Parathyroid adenoma (tissue), 2 donors: ENCODE measurements around the gene AP5S1.

Experiments
- H2AFZ ChIP-seq: fragments of 300-600 bp; sonication (generic); one replicate; pipeline ENCODE4 v1.7.0; 2017; ENCODE audit warnings: antibody characterized with exemption, mild to moderate bottlenecking
- H3K27ac ChIP-seq: fragments of 300-600 bp; sonication (generic); one replicate; pipeline ENCODE4 v1.7.0; 2017
- H3K27me3 ChIP-seq: fragments of 300-600 bp; sonication (generic); one replicate; pipeline ENCODE4 v1.7.0; 2017; ENCODE audit warnings: low read length; ENCODE audit not compliant: control insufficient read depth, insufficient read depth
- H3K36me3 ChIP-seq: fragments of 300-600 bp; sonication (generic); one replicate; pipeline ENCODE4 v1.7.0; 2017; ENCODE audit warnings: low read length; ENCODE audit not compliant: control insufficient read depth, insufficient read depth
- H3K4me1 ChIP-seq: fragments of 300-600 bp; sonication (generic); one replicate; pipeline ENCODE4 v1.7.0; 2017; ENCODE audit warnings: control low read depth
- H3K4me2 ChIP-seq: fragments of 300-600 bp; sonication (generic); one replicate; pipeline ENCODE4 v1.7.0; 2017; ENCODE audit warnings: low read length
- H3K4me3 ChIP-seq: fragments of 300-600 bp; sonication (generic); one replicate; pipeline ENCODE4 v1.7.0; 2017; ENCODE audit warnings: low read depth, low read length
- H3K79me2 ChIP-seq: fragments of 300-600 bp; sonication (generic); one replicate; pipeline ENCODE4 v1.7.0; 2017; ENCODE audit warnings: control low read depth
- H3K9ac ChIP-seq: fragments of 300-600 bp; sonication (generic); one replicate; pipeline ENCODE4 v1.7.0; 2017; ENCODE audit warnings: mild to moderate bottlenecking
- H3K9me3 ChIP-seq: fragments of 300-600 bp; sonication (generic); one replicate; pipeline ENCODE4 v1.7.0; 2017; ENCODE audit warnings: low read length; ENCODE audit not compliant: control insufficient read depth
- CTCF ChIP-seq: fragments of 300-600 bp; sonication (generic); IDR thresholded peaks from one replicate; pipeline ENCODE4 v1.7.0; 2017; ENCODE audit warnings: antibody characterized with exemption, mild to moderate bottlenecking
- donor health status: primary hyperparathyroidism.

Gene AP5S1

GRCh38 chr20:3798908-3799248, 21.5 kb upstream of the AP5S1 start:
- Histone ChIP-seq H3K79me2 (peaks cover 3% of the 10 kb centered on the region), H3K9me3 (no peaks in the 10 kb centered on the region), H3K27me3 (no peaks in the 10 kb centered on the region), H3K4me1 (peaks cover 10% of the 10 kb centered on the region), H3K36me3 (no peaks in the 10 kb centered on the region), H2AFZ (no peak overlapping the region), H3K27ac (no peak overlapping the region), H3K4me3 (no peak overlapping the region), H3K4me2 (no peak overlapping the region), H3K9ac (no peak overlapping the region)
- no peak for TF ChIP-seq CTCF

- no peaks in the 10 kb centered on the region for H3K27me3 ChIP-seq
- no peaks in the 10 kb centered on the region for H3K9me3 ChIP-seq
- H3K79me2 ChIP-seq = peaks cover 3% of the 10 kb centered on the region
- no peak overlapping the region for H3K4me2 ChIP-seq
- H3K9ac ChIP-seq = no peak overlapping the region
- no peak for TF ChIP-seq CTCF
- peaks cover 10% of the 10 kb centered on the region for H3K4me1 ChIP-seq
- no peak overlapping the region for H2AFZ ChIP-seq
- H3K27ac ChIP-seq = peak overlapping the region; percentile 32
- H3K4me3 ChIP-seq = no peak overlapping the region
- H3K36me3 ChIP-seq = no peaks in the 10 kb centered on the region
Measured at GRCh38 chr20:3800256-3800877, 20.0 kb upstream of the AP5S1 start.

- peaks cover 13% of the 10 kb centered on the region for H3K4me1 ChIP-seq
- H3K4me2 ChIP-seq = no peak overlapping the region
- no peak overlapping the region for H3K9ac ChIP-seq
- no peaks in the 10 kb centered on the region for H3K9me3 ChIP-seq
- peaks cover 3% of the 10 kb centered on the region for H3K79me2 ChIP-seq
- H3K27ac ChIP-seq = no peak overlapping the region
- TF ChIP-seq CTCF = no peak
- H2AFZ ChIP-seq = no peak overlapping the region
- H3K27me3 ChIP-seq = no peaks in the 10 kb centered on the region
- no peaks in the 10 kb centered on the region for H3K36me3 ChIP-seq
- no peak overlapping the region for H3K4me3 ChIP-seq
Measured at GRCh38 chr20:3800878-3801260, 19.5 kb upstream of the AP5S1 start.

- Histone ChIP-seq H3K27ac (no peak overlapping the region), H3K79me2 (peaks cover 3% of the 10 kb centered on the region), H3K9ac (no peak overlapping the region), H3K9me3 (no peaks in the 10 kb centered on the region), H3K4me3 (no peak overlapping the region), H3K4me2 (no peak overlapping the region), H2AFZ (no peak overlapping the region), H3K27me3 (no peaks in the 10 kb centered on the region), H3K4me1 (peaks cover 17% of the 10 kb centered on the region), H3K36me3 (no peaks in the 10 kb centered on the region)
- no peak for TF ChIP-seq CTCF
Measured at GRCh38 chr20:3801299-3801698, 19.0 kb upstream of the AP5S1 start.

- H3K79me2 ChIP-seq = peaks cover 3% of the 10 kb centered on the region
- no peaks in the 10 kb centered on the region for H3K9me3 ChIP-seq
- H3K36me3 ChIP-seq = no peaks in the 10 kb centered on the region
- TF ChIP-seq CTCF = no peak
- H2AFZ ChIP-seq = no peak overlapping the region
- H3K4me1 ChIP-seq = peaks cover 22% of the 10 kb centered on the region
- H3K27ac ChIP-seq = no peak overlapping the region
- no peak overlapping the region for H3K4me2 ChIP-seq
- H3K4me3 ChIP-seq = no peak overlapping the region
- H3K27me3 ChIP-seq = no peaks in the 10 kb centered on the region
- H3K9ac ChIP-seq = no peak overlapping the region
Measured at GRCh38 chr20:3801846-3802245, 18.5 kb upstream of the AP5S1 start.
